GM19467 (cell line): ENCODE measurements around the gene ARHGEF6.
"Not testable (repeated sequence)": the region's sequence is repeated elsewhere in the genome, so short reads cannot be mapped to it uniquely, and the experiment has no call there.

Source experiments
- ATAC-seq: cut with Tn5 transposase; IDR thresholded peaks from one replicate; pipeline ENCODE4 v1.9.1; 2021; ENCODE audit warnings: mild to moderate bottlenecking, moderate library complexity; ENCODE audit not compliant: unreplicated experiment

Gene ARHGEF6, protein sequence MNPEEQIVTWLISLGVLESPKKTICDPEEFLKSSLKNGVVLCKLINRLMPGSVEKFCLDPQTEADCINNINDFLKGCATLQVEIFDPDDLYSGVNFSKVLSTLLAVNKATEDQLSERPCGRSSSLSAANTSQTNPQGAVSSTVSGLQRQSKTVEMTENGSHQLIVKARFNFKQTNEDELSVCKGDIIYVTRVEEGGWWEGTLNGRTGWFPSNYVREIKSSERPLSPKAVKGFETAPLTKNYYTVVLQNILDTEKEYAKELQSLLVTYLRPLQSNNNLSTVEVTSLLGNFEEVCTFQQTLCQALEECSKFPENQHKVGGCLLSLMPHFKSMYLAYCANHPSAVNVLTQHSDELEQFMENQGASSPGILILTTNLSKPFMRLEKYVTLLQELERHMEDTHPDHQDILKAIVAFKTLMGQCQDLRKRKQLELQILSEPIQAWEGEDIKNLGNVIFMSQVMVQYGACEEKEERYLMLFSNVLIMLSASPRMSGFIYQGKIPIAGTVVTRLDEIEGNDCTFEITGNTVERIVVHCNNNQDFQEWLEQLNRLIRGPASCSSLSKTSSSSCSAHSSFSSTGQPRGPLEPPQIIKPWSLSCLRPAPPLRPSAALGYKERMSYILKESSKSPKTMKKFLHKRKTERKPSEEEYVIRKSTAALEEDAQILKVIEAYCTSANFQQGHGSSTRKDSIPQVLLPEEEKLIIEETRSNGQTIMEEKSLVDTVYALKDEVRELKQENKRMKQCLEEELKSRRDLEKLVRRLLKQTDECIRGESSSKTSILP

GRCh38 chrX:136780763-136781162 is at the start of gene ARHGEF6:
TSS of gene ARHGEF6 (minus strand) at chrX:136780932. CDS start at chrX:136780882, 50 bp downstream.
- ATAC-seq, result no peak

DNA sequence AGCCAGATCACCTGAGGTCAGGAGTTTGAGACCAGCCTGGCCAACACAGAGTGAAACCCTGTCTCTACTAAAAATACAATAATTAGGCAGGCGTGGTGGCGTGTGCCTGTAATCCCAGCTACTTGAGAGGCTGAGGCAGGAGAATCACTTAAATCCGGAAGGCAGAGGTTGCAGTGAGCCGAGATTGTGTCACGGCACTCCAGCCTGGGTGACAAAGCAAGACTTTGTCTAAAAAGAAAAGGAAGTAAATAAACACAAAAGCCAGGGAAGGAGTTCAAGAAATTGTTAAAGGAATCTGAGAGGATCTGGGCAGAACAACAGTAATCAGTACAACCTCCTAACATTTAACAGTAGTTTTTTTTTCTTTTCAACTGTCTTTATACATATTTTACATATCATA is 48.7 kb upstream of the ARHGEF6 start:
- no peak for ATAC-seq

DNA sequence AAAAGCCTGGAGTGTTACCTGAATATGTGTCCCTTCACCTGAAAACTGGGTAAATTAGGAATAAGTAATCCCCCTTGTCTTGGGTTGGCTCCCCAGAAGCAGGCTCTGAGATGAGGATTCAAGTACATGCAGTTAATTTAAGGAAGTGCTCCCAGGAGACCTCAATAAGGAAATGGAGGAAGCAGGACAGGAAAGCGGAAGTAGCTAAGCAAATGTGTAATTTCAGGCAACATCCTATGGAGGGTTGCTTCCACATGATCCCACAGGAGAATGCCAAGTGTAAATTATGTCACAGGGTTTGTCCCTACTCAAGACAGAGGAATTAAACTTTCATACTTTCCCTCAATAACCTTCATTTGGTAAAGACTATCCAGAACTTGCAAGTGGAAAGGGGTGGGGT is 48.1 kb upstream of the ARHGEF6 start:
- no peak for ATAC-seq

DNA sequence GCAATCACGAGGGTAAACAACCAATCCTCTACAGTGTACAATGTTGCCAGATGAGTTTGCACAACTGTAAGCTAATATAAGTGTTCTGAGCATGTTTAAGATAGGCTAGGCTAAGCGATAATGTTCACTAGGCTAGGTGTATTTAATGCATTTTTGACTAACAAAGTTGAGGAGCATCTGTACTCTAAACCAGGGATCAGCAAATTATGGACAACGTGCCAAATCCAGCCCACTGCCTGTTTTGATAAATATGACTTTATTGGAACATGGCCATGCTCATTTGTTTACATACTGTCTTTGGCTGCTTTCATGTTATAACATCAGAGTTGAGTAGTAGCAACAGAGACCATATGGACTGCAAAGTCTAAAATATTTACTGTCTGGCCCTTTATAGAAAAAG is 46.3 kb upstream of the ARHGEF6 start:
- ATAC-seq, result no peak

DNA sequence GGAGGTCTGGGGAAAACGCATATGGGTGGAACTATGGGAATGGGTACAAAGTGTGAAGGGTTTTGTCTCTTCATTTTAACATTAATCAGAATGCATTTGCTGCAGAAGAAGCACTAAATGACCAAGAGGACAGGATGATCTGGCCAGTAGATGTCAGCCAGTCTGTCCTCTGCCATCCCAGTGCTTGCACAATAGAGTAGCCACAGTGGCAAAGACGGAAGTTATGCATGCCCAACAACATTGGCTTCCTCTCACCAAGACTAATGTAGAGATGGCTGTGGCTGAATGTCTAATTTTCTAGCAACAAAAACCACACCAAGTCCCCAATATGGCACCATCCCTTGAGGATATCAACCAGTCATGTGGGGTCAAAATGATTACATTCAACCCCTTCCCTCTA is 45.0 kb upstream of the ARHGEF6 start:
- ATAC-seq, result no peak

- no peak for ATAC-seq
Observed at GRCh38 chrX:136823175-136823574, 42.4 kb upstream of the ARHGEF6 start.

GRCh38 chrX:136822337-136823095 is 41.8 kb upstream of the ARHGEF6 start:
- ATAC-seq, result no peak

DNA sequence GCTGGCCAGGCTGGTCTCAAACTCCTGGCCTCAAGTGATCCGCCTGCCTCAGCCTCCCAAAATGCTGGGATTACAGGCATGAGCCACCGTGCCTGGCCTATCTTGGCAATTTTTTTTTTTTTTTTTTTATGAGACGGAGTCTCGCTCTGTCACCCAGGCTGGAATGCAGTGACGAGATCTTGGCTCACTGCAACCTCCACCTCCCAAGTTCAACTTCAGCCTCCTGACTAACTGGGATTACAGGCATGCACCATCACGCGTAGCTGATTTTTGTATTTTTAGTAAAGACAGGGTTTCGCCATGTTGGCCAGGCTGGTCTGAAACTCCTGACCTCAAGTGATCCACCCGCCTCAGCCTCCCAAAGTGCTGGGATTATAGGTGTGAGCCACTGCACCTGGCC is 39.0 kb upstream of the ARHGEF6 start:
- not testable (repeated sequence) for ATAC-seq

GRCh38 chrX:136819031-136819703 is 38.4 kb upstream of the ARHGEF6 start:
- ATAC-seq, result no peak

DNA sequence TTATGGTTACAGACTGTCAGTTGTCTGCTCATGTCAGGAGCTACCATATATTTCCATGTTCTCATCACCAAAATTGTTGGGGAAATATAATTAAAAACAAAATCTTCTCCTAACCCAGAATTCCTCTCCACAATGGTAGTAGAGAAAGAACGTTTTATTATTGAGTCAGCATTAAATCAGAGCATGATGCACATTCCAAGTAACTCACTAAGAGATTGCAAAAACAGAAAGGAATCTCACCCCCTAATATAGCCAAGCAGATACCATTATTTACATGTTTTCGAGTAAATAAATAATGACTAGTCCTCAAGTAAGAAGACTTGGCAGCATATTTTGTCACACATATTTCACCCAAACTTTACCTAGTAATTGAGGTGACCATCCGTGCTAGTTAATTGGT is 36.2 kb upstream of the ARHGEF6 start:
- ATAC-seq, result no peak

- ATAC-seq, result no peak
Observed at GRCh38 chrX:136814847-136815750, 34.4 kb upstream of the ARHGEF6 start.

DNA sequence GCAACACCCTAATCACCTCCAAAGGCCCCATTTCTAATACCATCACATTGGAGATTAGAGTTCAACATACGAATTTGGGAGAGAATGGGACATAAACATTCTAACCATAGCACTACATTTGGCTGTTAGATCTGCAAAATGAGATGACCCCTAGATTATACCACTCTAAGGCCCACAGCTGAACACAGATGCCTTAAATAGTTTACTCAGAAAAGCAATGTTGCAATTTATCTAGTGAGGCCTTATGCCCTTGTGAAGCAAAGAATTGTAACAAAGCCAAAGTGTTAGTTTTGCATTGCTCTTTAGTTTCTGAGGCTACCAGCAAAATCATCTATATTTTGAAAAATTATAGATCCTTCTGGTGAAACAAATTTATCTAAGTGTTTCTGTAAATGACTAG is 31.6 kb upstream of the ARHGEF6 start:
- ATAC-seq, result no peak

- no peak for ATAC-seq
Observed at GRCh38 chrX:136810493-136810892, 29.8 kb upstream of the ARHGEF6 start.

DNA sequence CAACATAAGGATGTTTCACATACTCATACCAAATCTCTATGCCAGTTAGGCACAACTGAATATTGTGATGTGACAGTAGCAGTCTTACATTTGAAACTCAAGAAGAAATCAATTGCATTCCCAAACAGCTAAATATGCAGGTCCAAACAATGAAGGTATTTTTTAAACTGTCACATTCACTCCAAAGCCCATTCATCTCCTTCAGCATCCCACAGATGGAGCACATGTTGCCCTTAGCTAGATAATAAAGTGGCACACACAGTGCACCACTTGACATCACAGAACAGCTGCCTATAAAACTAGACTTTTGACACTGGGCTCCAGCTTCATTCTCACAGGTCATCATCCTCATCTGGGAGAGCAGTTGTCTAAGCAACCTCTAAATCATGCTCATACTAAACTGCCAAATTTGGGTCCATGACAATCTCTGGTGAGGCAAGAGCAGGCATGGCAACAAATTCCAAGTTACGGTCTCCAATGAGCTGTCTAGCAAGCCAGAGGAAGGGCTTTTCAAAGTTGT is 26.2 kb upstream of the ARHGEF6 start:
- ATAC-seq, result no peak

DNA sequence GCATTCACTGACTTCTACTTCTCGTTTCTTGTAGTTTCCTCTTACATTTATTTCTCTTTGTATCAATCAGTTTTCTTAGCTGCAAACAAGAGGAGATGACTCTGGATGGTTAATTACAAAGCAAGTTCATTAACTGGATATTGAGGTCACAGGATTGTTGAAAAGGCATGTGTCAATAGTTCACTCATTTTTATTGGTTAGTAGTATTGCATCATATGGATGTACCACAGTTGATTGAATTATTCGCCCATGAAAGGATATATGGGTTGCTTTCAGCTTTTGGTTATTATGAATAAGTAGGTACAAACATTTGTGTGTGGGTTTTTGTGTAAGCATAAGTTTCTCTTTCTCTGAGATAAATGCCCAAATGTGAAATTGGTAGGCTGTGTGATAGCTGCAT is 21.8 kb upstream of the ARHGEF6 start:
- no peak for ATAC-seq

DNA sequence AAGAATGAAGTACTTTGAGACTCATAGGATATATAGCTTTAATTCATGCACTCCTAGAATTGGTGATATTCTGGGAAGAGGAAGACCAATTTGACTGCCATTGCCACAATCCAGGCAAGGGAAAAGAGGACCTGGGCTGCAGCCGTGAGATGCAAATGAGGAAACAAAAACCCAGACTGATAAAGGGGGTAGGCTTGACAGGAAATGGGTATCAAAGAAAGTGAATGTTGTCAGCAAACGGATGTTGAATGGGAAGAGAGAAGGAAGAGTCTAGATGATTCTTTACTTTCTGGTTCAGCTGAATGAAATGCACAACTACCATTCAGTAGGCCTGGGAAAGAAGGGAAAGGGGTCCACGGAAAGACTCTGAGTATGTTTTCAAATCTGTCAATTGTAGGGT is 17.1 kb upstream of the ARHGEF6 start:
- ATAC-seq, result no peak

DNA sequence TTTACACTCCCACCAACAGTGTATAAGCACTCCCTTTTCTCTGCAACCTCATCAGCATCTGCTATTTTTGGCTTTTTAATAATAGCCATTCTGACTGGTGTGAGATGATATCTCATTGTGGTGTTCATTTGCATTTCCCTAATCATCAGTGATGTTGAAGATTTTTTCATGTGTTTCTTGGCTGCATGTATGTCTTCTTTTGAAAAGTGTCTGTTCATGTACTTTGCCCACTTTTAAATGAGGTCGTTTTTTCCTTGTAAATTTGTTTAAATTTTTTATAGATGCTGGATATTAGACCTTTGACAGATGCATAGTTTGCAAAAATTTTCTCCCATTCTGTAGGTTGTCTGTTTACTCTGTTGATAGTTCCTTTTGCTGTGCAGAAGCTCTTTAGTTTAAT is 14.4 kb upstream of the ARHGEF6 start:
- not testable (repeated sequence) for ATAC-seq

- not testable (repeated sequence) for ATAC-seq
Observed at GRCh38 chrX:136794660-136795059, 13.9 kb upstream of the ARHGEF6 start.

DNA sequence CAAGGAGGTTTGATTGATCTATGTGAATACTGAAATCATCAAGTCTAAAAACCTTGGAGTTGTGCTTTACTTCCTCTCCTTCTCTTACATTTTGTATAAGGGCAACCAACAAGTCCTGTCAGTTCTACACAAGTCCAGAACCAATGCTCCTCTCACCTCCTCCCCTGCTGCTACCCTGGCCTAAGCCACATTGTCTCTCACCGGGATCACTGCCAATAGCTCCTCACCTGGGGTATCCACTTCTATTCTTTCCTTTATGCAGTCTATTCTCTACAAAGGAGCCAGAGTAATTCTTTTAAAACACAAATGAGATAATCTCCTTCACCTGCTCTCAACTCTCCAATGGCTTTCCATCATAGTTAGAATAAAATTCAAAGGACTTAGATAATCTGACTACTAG is 13.3 kb upstream of the ARHGEF6 start:
- no peak for ATAC-seq

GRCh38 chrX:136789856-136790255 is 9.1 kb upstream of the ARHGEF6 start:
- no peak for ATAC-seq
